Calu3 (cell line): Measurements from ENCODE around the gene ACKR3. TPM values are rescaled to one million over a fixed set of nuclear protein-coding genes. Genes with fewer than 3 reads are reported as not detected.

Experiments used
- BruUV-seq: library from RNA; stranded (reverse); fragments of 400-500 nt; replicated peaks from 2 replicates; lab custom pipeline; 2021; lab: Mats Ljungman, UMichigan
- CTCF ChIA-PET: fragments of 300-600 bp; sonication (Branson Sonifier 250); formaldehyde crosslinking; loops from one replicate; lab custom pipeline; 2022; ENCODE audit warnings: antibody characterized with exemption; lab: Charles Lee
- DNase-seq: peaks from one replicate; pipeline ENCODE4 v3.0.0; 2022
- H3K27ac Mint-ChIP-seq: one replicate; pipeline ENCODE4 v1.8.0; 2022; ENCODE audit warnings: mixed read lengths; ENCODE audit not compliant: unreplicated experiment
- H3K27me3 Mint-ChIP-seq: one replicate; pipeline ENCODE4 v1.8.0; 2022; ENCODE audit warnings: mixed read lengths; ENCODE audit not compliant: unreplicated experiment
- H3K36me3 Mint-ChIP-seq: one replicate; pipeline ENCODE4 v1.8.0; 2022; ENCODE audit warnings: mild to moderate bottlenecking, moderate library complexity, mixed read lengths; ENCODE audit not compliant: insufficient read depth, unreplicated experiment
- H3K4me1 Mint-ChIP-seq: one replicate; pipeline ENCODE4 v1.8.0; 2022; ENCODE audit warnings: mild to moderate bottlenecking, low read depth, mixed read lengths; ENCODE audit not compliant: unreplicated experiment
- H3K4me3 Mint-ChIP-seq: one replicate; pipeline ENCODE4 v1.8.0; 2022; ENCODE audit warnings: mild to moderate bottlenecking, low read depth, moderate library complexity, mixed read lengths; ENCODE audit not compliant: unreplicated experiment
- H3K9me3 Mint-ChIP-seq: one replicate; pipeline ENCODE4 v1.8.0; 2022; ENCODE audit warnings: low read depth, mixed read lengths; ENCODE audit not compliant: unreplicated experiment
- CTCF ChIP-seq: fragments of 200-600 bp; IDR thresholded peaks from one replicate; pipeline ENCODE4 v1.8.0; 2022; ENCODE audit warnings: antibody characterized with exemption; ENCODE audit not compliant: unreplicated experiment
- intact Hi-C: fragments of 100-400 bp; cut with micrococcal nuclease; formaldehyde crosslinking; loops from one replicate; pipeline ENCODE4 v1.10.0; 2022; ENCODE audit not compliant: unreplicated experiment
- total RNA-seq: library from RNA; stranded (reverse); gene quantifications from 2 replicates; pipeline ENCODE4 v1.2.3, GENCODE V29; 2022

The ACKR3 gene
- total RNA-seq, 1 experiment from 2014 or later: 8.8 TPM

- H3K36me3 Mint-ChIP-seq: peaks cover 5% of the 10 kb centered on the region
- DNase-seq: no peak
- no peaks in the 10 kb centered on the region for H3K27me3 Mint-ChIP-seq
- peaks cover 9% of the 10 kb centered on the region for H3K4me1 Mint-ChIP-seq
- no TSS peak for BruUV-seq
- H3K9me3 Mint-ChIP-seq: no peaks in the 10 kb centered on the region
- no peak overlapping the region for H3K27ac Mint-ChIP-seq
- no peak overlapping the region for H3K4me3 Mint-ChIP-seq
- CTCF ChIA-PET: no interaction called here
- intact Hi-C loops: no loop called here
- no peak for TF ChIP-seq CTCF
Measured at GRCh38 chr2:236573066-236573929, 3.7 kb downstream of the ACKR3 start.

- Mint-ChIP-seq H3K27ac (no peak overlapping the region), H3K9me3 (no peaks in the 10 kb centered on the region), H3K36me3 (no peaks in the 10 kb centered on the region), H3K4me1 (peaks cover 9% of the 10 kb centered on the region), H3K4me3 (no peak overlapping the region), H3K27me3 (no peaks in the 10 kb centered on the region)
- TF ChIP-seq CTCF: no peak
- DNase-seq: no peak
- CTCF ChIA-PET: no interaction called here
- intact Hi-C loops: no loop called here
- BruUV-seq: no TSS peak
Measured at GRCh38 chr2:236574000-236574399, 4.4 kb downstream of the ACKR3 start.

GRCh38 chr2:236574424-236575145 is 5.0 kb downstream of the ACKR3 start:
- no TSS peak for BruUV-seq
- no peak overlapping the region for H3K4me3 Mint-ChIP-seq
- H3K36me3 Mint-ChIP-seq: no peaks in the 10 kb centered on the region
- DNase-seq: no peak
- no peak for TF ChIP-seq CTCF
- H3K27me3 Mint-ChIP-seq: no peaks in the 10 kb centered on the region
- H3K4me1 Mint-ChIP-seq: peaks cover 3% of the 10 kb centered on the region
- intact Hi-C loops: no loop called here
- no peaks in the 10 kb centered on the region for H3K9me3 Mint-ChIP-seq
- CTCF ChIA-PET: no interaction called here
- H3K27ac Mint-ChIP-seq: no peak overlapping the region

DNA sequence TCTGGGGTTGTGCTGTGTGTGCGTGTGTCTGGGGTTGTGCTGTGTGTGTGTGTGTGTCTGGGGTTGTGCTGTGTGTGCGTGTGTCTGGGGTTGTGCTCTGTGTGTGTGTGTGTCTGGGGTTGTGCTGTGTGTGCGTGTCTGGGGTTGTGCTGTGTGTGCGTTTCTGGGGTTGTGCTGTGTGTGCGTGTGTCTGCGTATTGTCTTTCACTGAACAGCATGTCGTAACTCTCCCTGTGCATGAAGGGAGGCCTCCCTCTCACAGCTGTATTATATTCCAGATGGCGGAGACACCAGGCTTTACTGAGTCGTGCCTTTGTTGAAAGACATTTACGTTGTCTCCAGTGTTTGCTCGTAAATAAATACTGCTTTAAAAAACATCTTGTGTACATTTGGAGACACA is 5.9 kb downstream of the ACKR3 start:
- no peaks in the 10 kb centered on the region for H3K4me1 Mint-ChIP-seq
- H3K4me3 Mint-ChIP-seq: no peak overlapping the region
- CTCF ChIA-PET: no interaction called here
- no peak for DNase-seq
- no peaks in the 10 kb centered on the region for H3K36me3 Mint-ChIP-seq
- TF ChIP-seq CTCF: no peak
- H3K27ac Mint-ChIP-seq: no peak overlapping the region
- intact Hi-C loops: no loop called here
- no TSS peak for BruUV-seq
- H3K9me3 Mint-ChIP-seq: peaks cover under 1% of the 10 kb centered on the region
- no peaks in the 10 kb centered on the region for H3K27me3 Mint-ChIP-seq
